GM23338 (cell line): ENCODE measurements around the gene ZNF519. TPM values are rescaled to one million over a fixed set of nuclear protein-coding genes. Genes with fewer than 3 reads are reported as not detected.

Source experiments
- ATAC-seq: fragments of 200-7000 bp; cut with Tn5 transposase; 3 replicates; pipeline ENCODE4 v1.9.1; 2020
- DNase-seq: peaks from one replicate; pipeline ENCODE4 v3.0.0-alpha.2; 2015; ENCODE audit warnings: low spot score
- H2AFZ ChIP-seq: fragments of 200-600 bp; sonication (generic); 2 replicates; pipeline ENCODE4 v1.8.0; 2016; ENCODE audit warnings: antibody characterized with exemption, mild to moderate bottlenecking, moderate library complexity
- H3F3A ChIP-seq: fragments of 200-600 bp; sonication (generic); replicated peaks from 2 replicates; pipeline ENCODE4 v1.8.0; 2017; ENCODE audit warnings: antibody characterized with exemption, mixed run types, low read depth
- H3K27ac ChIP-seq: fragments of 200-600 bp; sonication (generic); 2 replicates; pipeline ENCODE4 v1.6.1; 2016; ENCODE audit warnings: low read depth
- H3K27me3 ChIP-seq: fragments of 200-600 bp; sonication (generic); 2 replicates; pipeline ENCODE4 v1.8.0; 2016; ENCODE audit warnings: mild to moderate bottlenecking, mixed run types, moderate library complexity; ENCODE audit not compliant: insufficient read depth
- H3K36me3 ChIP-seq: fragments of 200-600 bp; sonication (generic); 2 replicates; pipeline ENCODE4 v1.8.0; 2016; ENCODE audit warnings: mild to moderate bottlenecking; ENCODE audit not compliant: insufficient read depth
- H3K4me1 ChIP-seq: fragments of 200-600 bp; sonication (generic); 2 replicates; pipeline ENCODE4 v1.8.0; 2016; ENCODE audit warnings: mild to moderate bottlenecking, moderate library complexity; ENCODE audit not compliant: insufficient read depth
- H3K4me2 ChIP-seq: fragments of 200-600 bp; sonication (generic); 2 replicates; pipeline ENCODE4 v1.7.1; 2017; ENCODE audit warnings: mixed run types
- H3K4me3 ChIP-seq: fragments of 200-600 bp; sonication (generic); 2 replicates; pipeline ENCODE4 v1.6.1; 2016; ENCODE audit warnings: mixed run types
- H3K79me2 ChIP-seq: fragments of 200-600 bp; sonication (generic); replicated peaks from 2 replicates; pipeline ENCODE4 v1.8.0; 2017; ENCODE audit warnings: mild to moderate bottlenecking; ENCODE audit not compliant: insufficient read depth
- H3K9me2 ChIP-seq: fragments of 200-600 bp; sonication (generic); 2 replicates; pipeline ENCODE4 v1.8.0; 2017; ENCODE audit not compliant: insufficient read depth
- H4K20me1 ChIP-seq: fragments of 200-600 bp; sonication (generic); replicated peaks from 2 replicates; pipeline ENCODE4 v1.8.0; 2017; ENCODE audit warnings: mild to moderate bottlenecking; ENCODE audit not compliant: insufficient read depth
- H3K27ac Mint-ChIP-seq: 2 replicates; pipeline ENCODE4 v1.8.0; 2020; ENCODE audit warnings: inconsistent platforms, mild to moderate bottlenecking, moderate library complexity, mixed read lengths
- H3K27me3 Mint-ChIP-seq: 3 replicates; pipeline ENCODE4 v1.8.0; 2022; ENCODE audit warnings: low read depth, mild to moderate bottlenecking, moderate library complexity, mixed read lengths, inconsistent platforms; ENCODE audit not compliant: insufficient read depth, poor library complexity
- H3K36me3 Mint-ChIP-seq: 3 replicates; pipeline ENCODE4 v1.8.0; 2021; ENCODE audit warnings: low read depth, mild to moderate bottlenecking, inconsistent platforms, moderate library complexity, mixed read lengths
- H3K4me1 Mint-ChIP-seq: 3 replicates; pipeline ENCODE4 v1.8.0; 2020; ENCODE audit warnings: mild to moderate bottlenecking, inconsistent platforms, mixed read lengths
- H3K4me3 Mint-ChIP-seq: 3 replicates; pipeline ENCODE4 v1.8.0; 2021; ENCODE audit warnings: moderate library complexity, mild to moderate bottlenecking, inconsistent platforms, mixed read lengths
- H3K9me3 Mint-ChIP-seq: 3 replicates; pipeline ENCODE4 v1.8.0; 2020; ENCODE audit warnings: moderate library complexity, mild to moderate bottlenecking, inconsistent platforms, mixed read lengths
- CREB1 ChIP-seq: fragments of 250-450 bp; sonication (Bioruptor Pico); IDR thresholded peaks from 2 replicates; pipeline ENCODE4 v1.5.0; 2020; ENCODE audit warnings: low read depth, mild to moderate bottlenecking, moderate library complexity
- CTCF ChIP-seq, 2 experiments: fragments of 200-600 bp in 1 of 2; sonication (generic) in 1 of 2; conservative IDR thresholded peaks; 2 replicates each; pipeline versions ENCODE4 v1.5.1 to v1.6.1; 2016 to 2017; ENCODE audit warnings: antibody characterized with exemption in 2 of 2, low read depth in 2 of 2, mild to moderate bottlenecking in 2 of 2, moderate library complexity in 1 of 2
- EZH2 ChIP-seq: fragments of 200-600 bp; sonication (generic); IDR thresholded peaks from one replicate; pipeline ENCODE4 v1.8.0; 2017; ENCODE audit warnings: antibody characterized with exemption, mild to moderate bottlenecking, low read depth; ENCODE audit not compliant: unreplicated experiment
- JUNB ChIP-seq: IDR thresholded peaks from one replicate; pipeline ENCODE4 v1.6.1; 2016; ENCODE audit warnings: antibody characterized with exemption; ENCODE audit not compliant: unreplicated experiment
- REST ChIP-seq: IDR thresholded peaks from one replicate; pipeline ENCODE4 v1.6.1; 2018; ENCODE audit warnings: antibody characterized with exemption; ENCODE audit not compliant: unreplicated experiment
- ZNF331 ChIP-seq: fragments of 250-450 bp; sonication (Bioruptor Pico); IDR thresholded peaks from 2 replicates; pipeline ENCODE4 v1.5.0; 2020; ENCODE audit warnings: low read depth, mild to moderate bottlenecking, moderate library complexity
- ZNF462 ChIP-seq: fragments of 250-450 bp; sonication (Bioruptor Pico); IDR thresholded peaks from 2 replicates; pipeline ENCODE4 v1.5.0; 2020; ENCODE audit warnings: mild to moderate bottlenecking, moderate library complexity
- polyA plus RNA-seq: library from polyadenylated mRNA; unstranded; fragments of >200 nt; fragmentation: Nextera tagmentation; extraction: Ambion mirVana; gene quantifications from 2 replicates; pipeline ENCODE4 v1.2.1, GENCODE V29; 2016
- total RNA-seq: library from RNA; depleted of rRNA; stranded (reverse); fragments of >200 nt; shearing (Covaris generic); gene quantifications from 2 replicates; pipeline ENCODE4 v1.2.3, GENCODE V29; 2014

The ZNF519 gene
- total and polyA plus RNA-seq, 2 experiments from 2014 or later: 29.4 to 54.6 TPM

GRCh38 chr18:14104906-14105748, 27.1 kb downstream of the ZNF519 start:
- DNase-seq (peak; percentile 54), ATAC-seq (no peak)
- peaks cover 5% of the 10 kb centered on the region for H3K27me3 Mint-ChIP-seq
- H3F3A ChIP-seq: no peaks in the 10 kb centered on the region
- 0 out of 2 replicates have a peak, but pooled peaks cover 1% of the 10 kb centered on the region for H4K20me1 ChIP-seq
- no peak overlapping the region for H3K4me3 Mint-ChIP-seq
- no peaks in the 10 kb centered on the region for H3K4me1 Mint-ChIP-seq
- peaks cover 15% of the 10 kb centered on the region for H3K36me3 ChIP-seq
- no peaks in the 10 kb centered on the region for H3K27me3 ChIP-seq
- H3K4me2 ChIP-seq: no peak overlapping the region
- peaks cover 61% of the 10 kb centered on the region for H3K79me2 ChIP-seq
- no peak overlapping the region for H2AFZ ChIP-seq
- H3K9me2 ChIP-seq: no peaks in the 10 kb centered on the region
- peaks cover 68% of the 10 kb centered on the region for H3K9me3 Mint-ChIP-seq
- peaks cover 84% of the 10 kb centered on the region for H3K36me3 Mint-ChIP-seq
- no peak overlapping the region for H3K27ac ChIP-seq
- H3K27ac Mint-ChIP-seq: no peak overlapping the region; the same call in 1 of the 2 replicates
- no peak for TF ChIP-seq EZH2
- TF ChIP-seq REST: no peak
- no peak for TF ChIP-seq CTCF (conservative IDR thresholded peaks at IDR 0.05; ENCODE audit: low read depth in 2 of 2)
- no peak for TF ChIP-seq ZNF331 (CRISPR knock-in tag)
- no peak for TF ChIP-seq CREB1
- TF ChIP-seq ZNF462 (CRISPR knock-in tag): no peak
- no peak for TF ChIP-seq JUNB
- no peaks in the 10 kb centered on the region for H3K4me1 ChIP-seq
- no peak overlapping the region for H3K4me3 ChIP-seq
